ENCODE results near the gene PIK3AP1.
A peak's percentile ranks its signal among the peaks of the same experiment; 100 is the strongest.

GRCh38 chr10:96718304-96718990 is 1.9 kb downstream of the PIK3AP1 start:
- no peak for TF ChIP-seq RFX5 (IDR thresholded peaks at IDR 0.05; ENCODE audit: low read depth, low read length)
- TF ChIP-seq RAD21 (IDR thresholded peaks at IDR 0.05; ENCODE audit: insufficient read depth, low read depth, low read length): no peak
- TF ChIP-seq CTCF (IDR thresholded peaks at IDR 0.05 in 2 of 3, conservative IDR thresholded peaks at IDR 0.05 in 1 of 3; ENCODE audit: control insufficient read depth in 2 of 3, extremely low read depth in 1 of 3, insufficient read depth in 1 of 3, low read depth in 3 of 3, low read length in 3 of 3): no peak
- TF ChIP-seq TAF1 (IDR thresholded peaks at IDR 0.05; ENCODE audit: borderline replicate concordance, low read depth, low read length): no peak
- TF ChIP-seq EP300 (IDR thresholded peaks at IDR 0.05; ENCODE audit: borderline replicate concordance in 1 of 2, control insufficient read depth in 1 of 2, low read depth in 2 of 2, low read length in 2 of 2): peak in 1 of 2 experiments; percentile 79; a peak in 1 of 4 replicates
- 0 out of 2 replicates have a peak, but pooled peaks have one; percentile 8 for TF ChIP-seq SIN3A (IDR thresholded peaks at IDR 0.05; ENCODE audit: low read depth, low read length)
- no peak for TF ChIP-seq NFYB (IDR thresholded peaks at IDR 0.05; ENCODE audit: insufficient read depth, low read depth, low read length)

All from GM12878 (cell line).